GM18505 (cell line): ENCODE data around the gene LRFN5.
"Not testable (repeated sequence)": the region's sequence is repeated elsewhere in the genome, so short reads cannot be mapped to it uniquely, and the experiment has no call there.

Source experiments
- ATAC-seq: cut with Tn5 transposase; IDR thresholded peaks from one replicate; pipeline ENCODE4 v1.9.1; 2021; ENCODE audit not compliant: unreplicated experiment
- POLR2A ChIP-seq: IDR thresholded peaks from 4 replicates; pipeline ENCODE4 v1.6.1; 2011; ENCODE audit warnings: borderline replicate concordance; ENCODE audit not compliant: insufficient read depth, insufficient read length; ENCODE audit errors: extremely low read depth

The LRFN5 gene

GRCh38 chr14:41860586-41860985 is 253.9 kb downstream of the LRFN5 start:
- no peak for TF ChIP-seq POLR2A
- no peak for ATAC-seq

GRCh38 chr14:41865894-41866293 is 259.2 kb downstream of the LRFN5 start:
- TF ChIP-seq POLR2A, result no peak
- no peak for ATAC-seq

GRCh38 chr14:41868396-41868795 is 261.7 kb downstream of the LRFN5 start:
- no peak for ATAC-seq
- TF ChIP-seq POLR2A, result no peak

- TF ChIP-seq POLR2A, result no peak
- ATAC-seq, result no peak
These were observed 266.4 kb downstream of the LRFN5 start for GRCh38 chr14:41872931-41873685.

- TF ChIP-seq POLR2A, result no peak
- ATAC-seq, result no peak
These were observed 267.1 kb downstream of the LRFN5 start for GRCh38 chr14:41873686-41874317.

- TF ChIP-seq POLR2A, result no peak
- no peak for ATAC-seq
These were observed 268.4 kb downstream of the LRFN5 start for GRCh38 chr14:41875116-41875515.

GRCh38 chr14:41878321-41878720 is 271.6 kb downstream of the LRFN5 start:
- no peak for TF ChIP-seq POLR2A
- no peak for ATAC-seq

- TF ChIP-seq POLR2A, result no peak
- no peak for ATAC-seq
These were observed 284.9 kb downstream of the LRFN5 start for GRCh38 chr14:41891624-41892023.

- TF ChIP-seq POLR2A, result no peak
- ATAC-seq, result no peak
These were observed 292.7 kb downstream of the LRFN5 start for GRCh38 chr14:41899416-41899815.

GRCh38 chr14:41900644-41901043 is 294.0 kb downstream of the LRFN5 start:
- TF ChIP-seq POLR2A, result no peak
- no peak for ATAC-seq

- TF ChIP-seq POLR2A, result no peak
- no peak for ATAC-seq
These were observed 294.4 kb downstream of the LRFN5 start for GRCh38 chr14:41901089-41901488.

- ATAC-seq, result no peak
- no peak for TF ChIP-seq POLR2A
These were observed 298.8 kb downstream of the LRFN5 start for GRCh38 chr14:41905394-41905964.

GRCh38 chr14:41911155-41911554 is 304.5 kb downstream of the LRFN5 start:
- not testable (repeated sequence) for ATAC-seq

- ATAC-seq, result no peak
- no peak for TF ChIP-seq POLR2A
These were observed 306.7 kb downstream of the LRFN5 start for GRCh38 chr14:41913398-41913797.
